HG03108 (cell line): ENCODE data around the gene MEGF6.

Experiments
- ATAC-seq: cut with Tn5 transposase; IDR thresholded peaks from one replicate; pipeline ENCODE4 v1.9.1; 2021; ENCODE audit warnings: moderate library complexity; ENCODE audit not compliant: unreplicated experiment

MEGF6 gene

DNA sequence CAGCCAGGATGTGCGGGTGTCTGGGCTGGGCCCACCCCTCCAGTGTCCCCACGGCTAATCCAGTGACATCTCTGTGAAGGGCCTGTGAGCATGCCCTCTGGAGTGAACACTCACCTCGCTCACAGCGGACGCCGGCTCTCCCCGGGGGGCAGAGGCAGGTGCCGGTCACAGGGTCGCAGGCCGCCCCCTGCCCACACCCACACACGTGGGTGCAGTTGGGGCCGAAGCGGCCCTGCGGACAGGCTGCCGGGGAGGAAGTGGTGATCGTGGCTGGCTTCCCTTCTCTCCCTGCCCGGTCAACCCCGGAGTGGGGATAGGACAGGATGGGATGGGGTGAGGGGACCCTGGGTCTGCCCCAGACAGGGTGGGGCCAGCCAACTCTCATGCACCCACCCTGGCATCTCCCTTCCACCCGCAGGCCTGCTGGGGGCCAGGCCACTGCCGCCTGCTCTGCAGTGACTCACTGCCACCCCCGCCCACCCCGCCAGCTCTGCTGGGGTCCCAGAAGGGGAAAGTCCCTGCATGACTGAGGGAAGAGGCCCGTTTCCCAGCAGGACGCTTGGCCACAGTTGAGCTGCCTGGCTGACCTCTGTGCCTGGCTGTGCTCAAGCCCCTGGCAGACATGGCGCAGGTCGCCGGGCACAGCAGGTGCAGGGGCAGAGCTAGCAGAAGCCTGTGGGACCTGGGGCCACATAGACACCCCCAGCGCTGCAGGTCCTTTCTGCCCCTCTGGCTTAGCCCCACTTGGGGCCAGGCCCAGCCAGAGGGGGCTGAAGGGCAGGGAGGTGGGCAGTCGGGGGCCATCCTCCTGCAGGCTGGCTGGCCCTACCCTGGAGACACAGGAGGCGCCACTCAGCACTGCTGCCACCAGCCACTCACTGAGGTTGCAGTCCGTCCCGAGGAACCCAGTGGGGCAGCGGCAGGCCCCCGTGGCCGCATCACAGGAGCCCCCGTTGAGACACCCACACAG, 115.2 kb downstream of the MEGF6 start:
- ATAC-seq: no peak

DNA sequence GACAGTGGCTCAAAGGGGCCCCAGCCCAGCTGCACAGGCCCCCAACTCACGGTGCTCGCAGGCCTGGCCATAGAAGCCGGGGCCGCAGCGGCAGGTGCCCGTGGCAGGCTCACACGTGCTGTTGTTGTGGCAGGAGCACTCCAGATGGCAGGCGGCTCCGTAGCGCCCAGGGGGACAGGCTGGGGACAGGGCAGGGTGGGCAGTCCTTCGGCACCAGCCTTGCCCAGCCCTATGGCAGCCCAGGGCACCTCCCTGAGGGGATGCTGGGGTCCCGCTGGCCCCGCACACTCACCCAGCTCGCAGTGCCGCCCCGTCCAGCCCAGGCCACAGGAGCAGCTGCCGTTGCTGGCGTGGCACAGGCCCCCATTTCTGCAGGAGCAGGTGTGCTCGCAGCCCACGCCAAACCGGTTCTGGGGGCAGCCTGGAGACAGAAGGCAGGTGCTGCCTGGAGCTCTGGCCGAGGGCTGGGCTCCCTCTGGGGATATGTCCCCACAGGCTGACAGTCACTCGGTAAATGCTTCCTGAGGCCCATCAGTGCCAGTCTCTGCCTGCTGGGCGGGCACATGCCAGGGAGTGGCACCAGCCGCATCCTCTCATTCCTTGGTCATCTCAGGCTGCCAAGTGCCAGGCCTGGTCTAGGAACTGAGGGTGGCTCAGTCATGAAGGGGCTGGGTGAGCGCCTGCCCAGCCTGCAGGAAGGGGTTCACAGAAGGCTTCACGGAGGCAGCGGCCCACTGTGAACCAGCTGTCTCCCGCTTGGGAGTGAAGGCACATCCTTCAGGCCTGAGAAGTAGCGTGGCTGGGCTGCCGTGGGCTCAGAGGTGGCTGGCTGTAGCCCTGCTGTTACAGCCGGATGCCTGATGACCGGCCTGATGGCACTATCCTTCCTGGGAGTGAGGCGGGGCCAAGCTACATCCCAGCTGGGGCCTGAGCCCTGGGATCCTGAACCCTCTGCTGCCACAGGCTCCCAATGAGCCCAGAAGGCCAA, 116.7 kb downstream of the MEGF6 start:
- ATAC-seq: no peak

DNA sequence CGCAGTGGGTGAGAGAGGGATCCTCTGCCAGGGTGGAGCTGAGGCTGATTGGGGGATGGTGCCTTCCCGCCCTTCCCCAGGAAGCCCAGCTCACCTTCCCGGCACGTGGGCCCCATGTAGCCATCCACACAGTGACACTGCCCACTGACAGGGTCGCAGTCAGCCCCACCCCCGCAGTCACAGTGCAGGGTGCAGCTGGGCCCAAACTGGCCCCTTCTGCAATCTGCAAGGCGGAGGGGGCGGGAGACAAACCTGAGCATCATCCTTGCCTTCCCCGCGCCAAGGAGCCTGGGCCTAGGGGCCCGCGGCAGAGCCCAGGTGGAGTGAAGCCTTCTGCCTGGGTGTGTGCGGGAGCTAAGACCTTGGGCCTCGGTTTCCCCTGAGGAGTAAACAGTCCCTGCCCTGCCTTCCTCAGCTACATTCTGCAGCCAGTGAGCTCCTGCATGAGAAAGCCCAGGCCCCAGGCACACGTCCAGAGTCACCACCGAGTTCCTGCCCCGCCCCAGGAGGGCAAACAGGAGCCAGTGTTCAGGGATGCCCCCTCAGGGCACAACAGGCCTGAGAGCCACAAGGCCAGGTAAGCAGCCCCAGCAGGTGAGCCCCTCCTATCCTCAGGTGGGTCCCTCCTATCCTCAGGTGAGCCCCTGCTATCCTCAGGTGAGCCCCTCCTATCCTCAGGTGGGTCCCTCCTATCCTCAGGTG, 118.6 kb downstream of the MEGF6 start:
- ATAC-seq: no peak

DNA sequence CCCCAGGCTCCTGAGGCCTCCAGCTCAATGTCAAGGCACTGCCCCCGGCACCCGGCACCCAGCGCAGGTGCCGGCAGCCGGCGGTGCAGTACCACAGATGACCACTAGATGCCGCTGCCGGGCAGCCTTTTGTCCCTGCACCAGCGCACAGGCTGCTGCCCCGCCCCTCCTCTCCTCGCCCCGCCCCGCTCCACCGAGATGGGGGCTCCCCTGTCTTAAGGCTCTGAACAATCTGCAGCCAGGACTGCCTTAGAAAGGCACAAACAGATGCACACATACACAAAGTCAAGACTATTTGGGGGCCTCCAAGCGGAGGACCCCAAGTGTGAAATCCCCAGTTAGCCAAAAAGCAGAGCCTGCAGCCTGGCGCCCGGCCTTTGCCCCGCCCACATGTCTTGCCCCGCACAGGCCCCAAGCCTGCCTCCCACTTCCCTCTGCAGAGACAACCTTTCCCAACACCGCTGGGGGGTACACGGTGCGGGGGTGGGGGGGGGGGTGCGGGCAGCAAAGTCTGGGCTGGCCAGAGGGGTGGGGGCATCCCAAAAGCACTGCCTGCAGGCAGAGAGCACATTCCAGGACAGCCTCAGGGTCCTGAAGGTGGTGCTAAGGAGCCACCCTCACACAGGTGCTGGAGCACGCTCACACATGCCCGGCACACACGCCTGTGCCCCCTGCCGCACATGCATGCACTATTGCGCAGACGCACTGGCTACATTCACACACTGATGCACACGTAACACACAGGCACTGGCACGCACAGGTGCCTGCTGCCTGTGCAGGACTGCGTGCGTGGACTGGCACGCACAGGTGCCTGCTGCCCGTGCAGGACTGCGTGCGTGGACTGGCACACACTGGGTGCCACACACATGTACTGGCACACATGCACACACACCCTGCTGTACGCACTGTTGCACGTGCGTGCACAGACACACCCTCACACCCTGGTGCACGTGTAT, 119.7 kb downstream of the MEGF6 start:
- no peak for ATAC-seq

DNA sequence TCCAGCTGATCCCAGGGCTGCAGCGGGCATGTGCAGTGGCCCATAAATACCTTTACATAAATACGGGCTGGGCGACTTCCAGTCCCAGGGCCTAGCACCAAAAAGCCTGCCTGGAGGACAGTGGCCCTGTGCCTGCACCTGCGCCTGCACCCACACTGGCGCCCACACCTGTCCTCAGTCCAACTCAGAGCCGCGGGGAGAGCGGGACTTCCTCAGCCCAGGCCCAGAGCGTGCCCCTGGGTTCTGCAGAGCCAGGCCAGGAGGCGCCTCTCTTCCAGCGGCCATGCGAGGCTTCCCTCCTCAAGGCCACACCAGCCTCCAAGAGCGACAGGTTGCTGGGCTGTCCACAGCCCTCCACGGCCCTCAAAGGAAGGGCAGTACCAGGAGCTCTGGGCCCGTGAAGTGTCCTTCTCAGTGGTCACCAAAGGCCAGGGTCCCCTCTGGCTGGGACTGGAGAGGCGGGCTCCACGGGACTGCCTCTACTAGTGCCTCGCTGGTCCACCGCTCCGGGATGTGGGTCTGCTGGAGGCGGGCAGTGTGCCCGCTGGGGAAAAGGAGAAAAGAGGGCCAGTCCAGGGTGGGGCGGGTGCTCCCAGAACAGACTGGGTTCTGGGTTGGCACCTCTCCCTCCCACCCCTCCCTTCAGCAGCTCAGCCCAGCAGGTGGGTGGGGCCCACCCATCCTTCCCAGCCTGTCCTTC, 121.1 kb downstream of the MEGF6 start:
- no peak for ATAC-seq

DNA sequence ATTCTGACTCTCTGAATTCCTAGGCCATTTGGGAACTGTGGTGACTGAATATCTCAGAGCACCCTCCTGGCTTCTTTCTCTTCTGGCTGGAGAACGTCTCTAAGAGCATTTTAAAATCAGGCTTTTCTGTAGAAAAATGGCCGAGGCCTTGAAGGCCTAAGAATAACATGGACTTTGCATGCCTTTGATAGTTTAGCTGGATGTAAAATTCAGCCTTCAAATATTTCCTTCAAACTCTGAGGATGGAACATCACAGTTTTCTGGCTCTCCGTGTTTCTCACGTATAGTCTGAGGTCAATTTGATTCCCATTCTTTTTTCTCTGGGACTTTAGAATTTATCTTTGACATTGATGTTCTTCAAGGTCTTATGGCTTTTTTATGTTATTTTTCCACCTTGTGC, 122.9 kb downstream of the MEGF6 start:
- ATAC-seq: no peak

DNA sequence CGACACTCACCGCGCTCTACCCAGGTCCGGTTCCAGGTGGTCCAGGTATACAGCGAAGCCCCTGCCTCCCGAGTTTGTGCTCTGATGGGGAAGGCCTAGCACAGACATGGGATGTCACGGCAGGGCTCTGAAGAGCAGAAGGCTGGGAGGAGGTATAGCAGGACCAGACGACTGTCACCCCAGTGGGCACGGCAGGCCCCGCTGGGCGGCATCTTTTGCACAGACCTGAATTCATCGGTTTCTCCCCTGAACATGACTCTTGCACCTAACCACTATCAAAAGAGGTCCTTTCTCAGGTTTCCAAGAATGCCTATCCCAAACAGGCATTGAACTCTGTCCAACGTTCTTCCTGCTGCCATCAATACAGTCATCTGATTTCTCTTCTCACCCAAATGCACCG, 126.3 kb downstream of the MEGF6 start:
- ATAC-seq: no peak

DNA sequence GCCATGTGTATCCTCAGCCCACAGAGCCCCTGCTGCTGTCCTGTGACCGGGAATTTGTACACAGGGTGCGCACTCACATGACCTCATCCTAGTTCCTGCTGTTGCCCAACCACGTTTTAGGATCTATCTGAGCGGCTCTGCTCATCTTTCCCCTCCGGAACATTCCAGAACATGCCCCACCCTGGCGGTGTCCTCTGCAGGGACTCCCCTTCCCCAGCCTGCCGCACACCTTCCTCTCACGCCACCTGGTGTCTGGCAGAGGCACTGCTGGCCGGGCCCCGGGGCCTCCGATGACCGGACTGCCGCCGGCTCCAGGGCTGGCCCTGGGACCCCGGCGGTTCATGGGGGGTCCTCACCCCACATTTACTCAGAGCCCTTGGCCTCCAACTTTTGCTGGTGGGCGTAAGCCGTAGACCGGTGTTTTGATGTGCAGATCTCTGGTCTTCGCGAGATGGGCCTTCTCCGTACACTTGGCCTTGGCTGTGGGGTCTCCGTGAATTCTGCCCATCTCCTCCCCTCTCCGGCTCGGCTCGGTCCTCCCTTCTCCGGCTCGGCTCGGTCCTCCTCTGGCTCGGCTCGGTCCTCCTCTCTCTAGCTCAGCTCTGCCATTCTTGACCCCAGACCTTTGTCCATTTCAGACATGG, 127.4 kb downstream of the MEGF6 start:
- ATAC-seq: no peak

DNA sequence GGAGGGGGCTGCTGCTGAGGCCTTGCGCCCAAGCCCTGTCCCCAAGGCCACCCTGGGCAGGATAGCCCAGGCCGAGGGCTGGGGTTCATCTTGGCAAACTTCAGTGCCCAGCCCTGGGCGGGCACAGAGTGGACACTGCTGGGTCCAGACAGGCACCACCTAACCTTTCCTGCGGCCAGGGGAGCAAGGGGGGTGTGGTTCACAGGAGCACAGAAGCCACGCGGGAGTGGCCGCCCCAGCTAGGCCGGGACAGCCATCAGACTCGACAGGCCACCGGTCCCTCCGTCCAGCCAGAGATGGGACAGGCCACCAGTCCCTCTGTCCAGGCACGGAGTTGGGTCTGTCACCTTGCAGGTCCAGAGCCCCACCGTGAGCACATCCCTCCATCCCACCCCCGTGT, 127.9 kb downstream of the MEGF6 start:
- no peak for ATAC-seq

DNA sequence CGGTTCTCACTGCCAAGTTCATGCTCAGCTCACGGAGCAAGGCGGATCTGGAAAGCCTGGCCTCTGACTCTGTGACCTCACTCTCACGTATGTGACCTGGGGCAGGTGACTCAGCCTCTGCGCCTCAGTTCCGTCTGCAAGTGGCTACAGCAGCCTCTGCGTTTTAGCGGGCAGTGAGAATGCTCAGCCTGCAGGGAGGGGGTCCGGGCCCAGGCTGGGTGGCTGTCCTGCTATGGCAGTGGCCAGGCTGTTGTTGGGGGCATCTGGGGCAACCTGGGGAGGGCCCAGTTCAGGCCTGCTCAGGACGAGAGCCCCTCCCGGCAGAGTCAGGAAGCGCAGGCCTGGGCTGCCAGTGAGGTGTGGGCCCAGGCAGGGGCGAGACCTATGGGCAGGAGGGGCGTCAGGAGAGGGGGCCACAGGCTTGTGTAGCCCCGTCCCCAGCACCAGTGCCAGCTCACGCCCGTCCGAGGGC, 128.9 kb downstream of the MEGF6 start:
- ATAC-seq: no peak

DNA sequence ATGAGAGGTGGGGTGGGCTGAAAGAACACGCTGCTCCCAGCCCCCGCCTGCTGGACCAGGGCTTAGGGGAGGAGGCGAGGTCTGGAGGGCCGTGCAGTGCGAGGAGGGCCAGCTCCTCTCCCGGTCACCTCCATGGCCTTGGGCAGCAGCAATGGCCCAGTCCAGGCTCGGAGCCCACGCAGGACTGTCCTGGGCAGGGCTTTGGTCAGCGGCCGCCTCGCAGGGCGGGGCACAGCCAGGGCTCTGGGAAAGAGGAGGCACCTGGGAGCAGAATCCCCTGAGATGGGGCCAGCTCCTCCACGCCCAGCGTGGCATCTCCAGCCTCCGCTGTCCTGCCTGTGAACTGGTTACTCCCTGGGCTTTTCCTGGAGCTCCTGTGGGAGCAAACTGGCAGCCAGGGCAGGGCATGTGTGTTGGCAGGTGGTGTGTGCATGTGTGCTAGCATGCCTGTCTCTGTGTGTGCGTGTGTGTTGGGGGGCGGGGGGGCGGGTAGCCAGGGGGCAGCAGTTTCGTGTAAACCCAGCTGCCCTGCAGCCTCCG, 129.4 kb downstream of the MEGF6 start:
- ATAC-seq: no peak

DNA sequence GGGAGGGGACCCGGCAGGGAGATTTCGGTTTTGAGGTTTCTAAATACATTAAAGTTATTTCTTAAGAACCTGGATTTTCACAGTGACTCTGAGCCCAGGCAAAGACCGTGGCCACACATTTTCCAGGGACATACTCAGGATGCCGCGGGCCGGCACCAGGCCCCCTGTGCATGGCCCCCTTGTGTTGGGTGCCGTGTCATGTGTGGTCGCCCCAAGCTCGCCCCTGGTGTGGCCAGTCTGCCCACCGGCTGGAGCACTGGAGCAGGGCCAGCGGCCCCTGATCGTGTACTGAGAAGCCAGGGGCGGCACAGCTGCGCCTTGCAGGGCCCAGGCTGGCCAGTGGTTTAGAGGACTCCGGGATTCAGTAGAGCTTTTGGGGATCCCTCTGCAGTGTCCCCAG, 130.3 kb downstream of the MEGF6 start:
- no peak for ATAC-seq

DNA sequence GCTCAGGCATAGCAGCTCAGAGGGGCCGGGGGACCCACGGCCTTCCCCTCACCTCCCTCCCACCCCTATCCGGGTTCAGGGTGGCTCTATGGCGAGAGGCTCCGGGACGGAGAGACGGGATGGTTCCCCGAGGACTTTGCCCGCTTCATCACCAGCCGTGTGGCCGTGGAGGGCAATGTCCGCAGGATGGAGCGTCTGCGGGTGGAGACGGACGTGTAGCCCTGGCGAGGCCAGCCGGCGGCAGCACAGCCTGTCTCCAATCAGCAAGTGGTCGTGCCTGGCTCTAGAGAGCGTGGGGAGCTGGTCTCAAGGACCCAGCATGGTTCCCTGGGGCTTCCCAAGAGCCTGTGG, 131.0 kb downstream of the MEGF6 start:
- no peak for ATAC-seq

DNA sequence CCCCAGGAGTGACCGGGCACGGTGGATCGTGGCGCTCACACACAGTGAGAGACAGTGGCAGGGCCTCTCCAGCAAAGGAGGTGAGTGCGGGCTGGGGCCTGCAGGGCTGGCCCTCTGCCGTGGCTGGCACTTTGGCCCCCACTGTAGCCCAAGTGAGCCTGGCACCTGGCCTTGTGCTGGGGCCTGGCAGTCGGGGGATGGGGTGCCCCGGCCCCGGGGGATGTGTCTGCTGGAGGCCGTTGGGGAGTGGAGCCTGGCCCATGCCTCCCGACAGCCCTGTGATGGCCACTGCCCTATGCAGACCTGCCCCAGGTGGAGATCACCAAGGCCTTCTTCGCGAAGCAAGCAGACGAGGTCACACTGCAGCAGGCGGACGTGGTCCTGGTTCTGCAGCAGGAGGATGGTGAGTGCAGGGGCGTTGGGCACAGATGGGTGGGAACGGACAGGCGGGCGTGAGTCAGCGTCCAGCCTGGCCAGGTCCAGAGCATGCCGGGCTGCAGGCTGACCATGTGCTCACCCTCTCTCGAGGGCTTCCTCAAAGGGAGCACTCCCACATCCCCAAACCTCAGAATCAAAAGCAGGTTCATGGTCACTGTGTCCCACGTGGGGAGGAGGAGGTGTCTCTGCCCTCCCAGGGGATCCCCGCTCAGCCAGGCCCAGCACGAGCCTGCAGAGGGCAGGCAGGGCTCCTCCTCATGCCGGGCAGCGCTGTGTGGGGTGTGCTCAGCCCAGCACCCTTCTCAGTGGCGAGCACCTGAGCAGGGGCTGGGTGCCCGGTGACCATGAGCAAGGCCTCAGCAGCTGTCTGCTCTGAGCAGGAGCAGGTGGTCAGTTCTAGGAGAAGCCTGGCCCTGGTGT, 131.6 kb downstream of the MEGF6 start:
- ATAC-seq: no peak

DNA sequence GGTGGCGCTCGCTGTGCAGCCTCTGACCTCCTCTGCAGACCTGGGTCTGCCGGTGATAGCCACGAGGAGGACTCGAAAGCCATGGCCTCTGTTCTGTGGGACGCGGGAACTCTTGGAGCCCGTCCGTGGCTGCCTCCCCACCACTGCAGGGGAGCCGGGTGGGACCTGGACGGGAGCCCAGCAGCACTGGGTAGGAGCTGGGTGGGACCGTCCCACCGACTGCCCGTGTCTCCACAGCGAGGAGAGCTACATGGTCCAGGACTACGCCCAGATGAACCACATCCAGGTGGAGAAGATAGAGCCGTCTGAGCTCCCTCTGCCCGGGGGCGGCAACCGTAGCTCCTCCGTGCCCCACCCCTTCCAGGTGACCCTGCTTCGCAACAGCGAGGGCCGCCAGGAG, 133.1 kb downstream of the MEGF6 start:
- no peak for ATAC-seq

DNA sequence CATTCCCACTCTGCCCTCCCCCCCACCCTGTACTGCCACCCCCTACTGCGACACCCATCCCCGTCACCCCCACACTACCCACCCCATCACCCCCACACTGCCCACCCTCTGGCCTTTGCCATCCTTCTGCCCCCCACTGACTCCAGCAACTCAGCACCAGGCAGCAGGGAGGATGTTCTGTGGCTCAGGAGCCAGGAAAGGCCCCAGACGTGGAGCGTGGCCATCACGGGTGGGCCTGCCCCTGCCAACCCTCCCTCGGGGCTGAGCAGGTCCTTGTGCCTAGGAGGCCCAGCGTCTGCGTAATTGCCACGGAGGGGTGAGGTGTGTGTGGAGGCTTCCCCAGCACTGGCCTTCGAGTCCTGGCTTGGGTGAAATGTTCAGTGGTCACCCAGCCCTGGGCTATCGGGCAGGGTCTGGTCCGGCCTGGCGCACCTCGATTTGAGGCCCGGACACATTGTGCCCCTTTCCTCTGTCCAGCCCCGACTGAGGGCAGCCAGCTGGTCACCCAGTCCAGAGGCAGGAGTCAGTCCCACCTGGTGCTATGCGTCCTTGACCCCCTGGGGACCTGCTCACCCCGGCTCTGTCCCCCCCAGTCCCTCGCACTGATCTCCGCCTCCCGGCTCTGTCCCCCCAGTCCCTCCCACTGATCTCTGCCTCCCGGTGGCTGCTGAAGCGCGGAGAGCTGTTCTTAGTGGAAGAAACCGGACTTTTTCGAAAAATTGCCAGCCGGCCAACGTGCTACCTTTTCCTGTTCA, 133.9 kb downstream of the MEGF6 start:
- ATAC-seq: no peak

DNA sequence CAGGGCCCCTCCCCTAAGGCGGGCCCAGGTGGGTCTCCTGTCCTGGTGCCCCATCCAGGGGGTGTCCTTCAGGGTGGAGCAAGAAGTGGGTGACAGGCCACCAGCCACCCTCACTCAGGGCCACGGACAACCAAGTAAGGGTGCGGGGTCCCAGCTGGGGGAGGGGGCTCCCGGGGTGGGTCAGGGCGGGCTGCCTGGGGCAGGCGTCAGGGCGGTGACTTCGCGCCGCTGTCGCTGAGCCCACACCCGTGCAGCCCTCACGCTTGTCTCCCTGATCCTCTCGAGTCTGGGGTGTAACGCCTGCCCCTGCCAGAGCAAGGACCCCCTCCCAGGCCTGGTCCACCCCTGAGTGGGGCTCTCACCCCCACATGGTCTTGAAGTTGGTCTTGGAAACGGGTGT, 134.6 kb downstream of the MEGF6 start:
- ATAC-seq: no peak
